ENCODE data around the gene SRCAP. TPM values are rescaled to one million over a fixed set of nuclear protein-coding genes. Genes with fewer than 3 reads are reported as not detected.
A peak's percentile ranks its signal among the peaks of the same experiment; 100 is the strongest.
"Not testable (repeated sequence)": the region's sequence is repeated elsewhere in the genome, so short reads cannot be mapped to it uniquely, and the experiment has no call there.

The SRCAP gene
- total RNA-seq, 1 experiment from 2014 or later = 11.4 TPM

DNA sequence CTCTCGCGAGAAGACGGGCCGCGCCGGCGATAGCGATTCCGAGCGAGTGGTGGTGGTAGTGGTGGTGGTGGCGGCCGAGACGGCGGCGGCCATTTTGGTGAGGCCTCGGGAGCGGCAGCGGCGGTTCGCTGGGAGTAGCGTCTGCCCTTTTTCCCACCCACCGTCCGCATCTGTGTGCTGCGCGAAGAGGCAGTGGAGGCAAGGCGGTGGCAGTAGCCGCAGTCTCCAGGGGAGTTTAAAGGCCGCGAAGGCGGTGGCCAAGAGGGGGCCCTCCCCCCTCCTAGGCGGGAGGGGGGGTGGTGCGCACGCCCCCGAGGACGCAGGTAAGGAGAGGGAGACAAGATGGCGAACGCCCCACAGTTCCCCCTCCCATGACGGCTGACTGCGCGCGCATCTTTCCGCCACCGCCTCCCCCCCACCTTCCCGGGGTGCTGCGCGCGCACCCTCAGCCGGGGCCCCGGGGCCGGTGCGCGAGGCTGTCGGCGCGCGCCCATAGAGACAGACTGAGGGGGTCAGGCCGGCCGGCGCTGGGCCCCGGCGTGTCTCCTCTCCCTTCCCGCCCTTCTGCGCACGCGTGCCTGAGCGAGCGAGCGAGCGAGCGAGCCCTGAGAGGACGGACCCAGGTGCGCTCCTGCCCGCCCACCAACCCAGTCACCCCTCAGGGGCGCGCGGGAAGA, 694 bp upstream of the SRCAP start:
- DNase-seq (ENCODE audit: low spot score) = peak; percentile 96

GRCh38 chr16:30699615-30700099, 686 bp downstream of the SRCAP start:
- DNase-seq (ENCODE audit: low spot score) = no peak

GRCh38 chr16:30700491-30700890, 1.5 kb downstream of the SRCAP start:
- DNase-seq (ENCODE audit: low spot score) = no peak

- no peak for DNase-seq (ENCODE audit: low spot score)
Measured at GRCh38 chr16:30700971-30701370, 2.0 kb downstream of the SRCAP start.

- DNase-seq (ENCODE audit: low spot score) = not testable (repeated sequence)
Measured at GRCh38 chr16:30703071-30703470, 4.1 kb downstream of the SRCAP start.

GRCh38 chr16:30703971-30704370, 5.0 kb downstream of the SRCAP start:
- no peak for DNase-seq (ENCODE audit: low spot score)

DNA sequence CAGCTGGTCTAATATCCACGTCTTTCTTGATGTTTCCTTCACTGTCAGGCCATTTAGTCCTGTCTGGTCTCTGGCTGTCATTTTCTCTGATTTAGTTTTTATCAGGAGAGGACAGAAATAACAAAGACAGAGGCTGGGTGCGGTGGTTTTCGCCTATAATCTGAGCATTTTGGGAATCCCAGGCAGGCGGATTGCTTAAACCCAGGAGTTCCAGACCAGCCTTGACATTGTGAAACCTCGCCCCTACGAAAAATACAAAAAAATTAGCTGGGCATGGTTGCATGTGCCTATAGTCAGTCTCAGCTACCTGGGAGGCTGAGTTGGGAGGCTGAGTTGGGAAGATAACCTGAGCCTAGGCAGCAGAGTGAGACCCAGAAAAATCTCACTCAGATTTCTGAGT, 7.1 kb downstream of the SRCAP start:
- DNase-seq (ENCODE audit: low spot score) = no peak

- DNase-seq (ENCODE audit: low spot score) = peak; percentile 40
Measured at GRCh38 chr16:30710971-30711370, 12.0 kb downstream of the SRCAP start.

- no peak for DNase-seq (ENCODE audit: low spot score)
Measured at GRCh38 chr16:30711712-30712111, 12.7 kb downstream of the SRCAP start.

- DNase-seq (ENCODE audit: low spot score) = peak; percentile 78
Measured at GRCh38 chr16:30715750-30716445, 16.9 kb downstream of the SRCAP start.

- no peak for DNase-seq (ENCODE audit: low spot score)
Measured at GRCh38 chr16:30720086-30720485, 21.1 kb downstream of the SRCAP start.

- no peak for DNase-seq (ENCODE audit: low spot score)
Measured at GRCh38 chr16:30720694-30721093, 21.7 kb downstream of the SRCAP start.

DNA sequence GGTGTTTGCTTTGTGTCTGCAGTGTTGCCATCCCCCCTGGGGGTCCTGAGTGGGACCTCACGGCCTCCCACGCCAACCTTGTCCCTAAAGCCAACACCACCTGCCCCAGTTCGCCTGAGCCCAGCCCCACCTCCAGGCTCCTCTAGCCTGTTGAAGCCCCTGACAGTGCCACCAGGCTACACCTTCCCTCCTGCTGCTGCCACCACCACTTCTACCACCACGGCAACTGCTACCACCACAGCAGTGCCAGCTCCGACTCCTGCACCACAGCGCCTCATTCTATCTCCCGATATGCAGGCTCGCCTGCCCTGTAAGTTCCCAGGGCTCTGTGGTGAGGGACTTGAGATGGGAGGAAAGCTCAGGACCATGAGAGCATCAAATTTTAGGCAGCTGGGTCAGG, 22.2 kb downstream of the SRCAP start:
- DNase-seq (ENCODE audit: low spot score) = no peak

DNA sequence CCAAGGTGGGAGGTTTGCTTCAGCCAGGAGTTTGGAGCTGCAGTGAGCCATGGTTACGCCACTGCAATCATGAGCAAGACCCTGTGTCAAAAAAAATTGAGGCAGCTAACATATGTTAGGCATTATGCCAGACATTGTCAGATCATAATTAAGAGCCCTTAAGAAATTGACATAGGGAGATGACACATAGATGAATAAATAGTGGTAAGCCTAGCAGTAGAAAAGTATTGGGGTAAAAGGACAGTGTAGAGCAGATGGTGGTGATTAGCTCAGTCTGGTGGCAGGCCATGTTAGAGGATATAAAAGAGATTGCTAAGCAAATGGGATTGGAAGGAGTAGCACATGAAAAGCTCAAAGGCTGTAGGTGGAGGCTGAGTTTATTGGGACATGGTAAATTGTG, 22.6 kb downstream of the SRCAP start:
- DNase-seq (ENCODE audit: low spot score) = no peak

DNA sequence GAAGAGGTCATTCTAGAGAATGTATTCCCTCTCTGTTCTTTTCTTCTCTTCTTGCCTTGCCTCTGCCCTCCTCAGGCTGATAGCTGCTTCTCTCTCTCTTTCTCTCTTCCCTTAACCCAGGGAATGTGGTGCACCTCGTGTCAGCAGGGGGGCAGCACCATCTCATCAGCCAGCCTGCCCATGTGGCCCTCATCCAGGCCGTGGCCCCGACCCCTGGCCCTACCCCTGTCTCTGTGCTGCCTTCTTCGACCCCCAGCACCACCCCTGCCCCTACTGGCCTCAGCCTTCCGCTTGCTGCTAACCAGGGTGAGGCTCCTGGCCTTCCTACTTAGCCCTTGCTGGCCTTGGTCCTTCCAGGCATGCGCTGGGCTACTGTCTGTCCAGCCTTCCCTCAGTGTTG, 23.5 kb downstream of the SRCAP start:
- no peak for DNase-seq (ENCODE audit: low spot score)

DNA sequence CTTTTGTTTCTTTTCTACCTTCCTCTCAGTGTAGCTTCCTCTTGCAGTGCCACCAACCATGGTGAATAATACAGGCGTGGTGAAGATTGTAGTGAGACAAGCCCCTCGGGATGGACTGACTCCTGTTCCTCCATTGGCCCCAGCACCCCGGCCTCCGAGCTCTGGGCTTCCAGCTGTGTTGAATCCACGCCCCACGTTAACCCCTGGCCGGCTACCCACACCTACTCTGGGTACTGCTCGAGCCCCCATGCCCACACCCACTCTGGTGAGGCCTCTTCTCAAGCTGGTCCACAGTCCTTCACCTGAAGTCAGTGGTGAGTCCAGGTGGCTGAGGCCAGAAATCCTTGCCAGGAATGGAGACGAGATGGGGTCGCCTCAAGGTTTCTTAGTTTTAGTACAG, 23.9 kb downstream of the SRCAP start:
- DNase-seq (ENCODE audit: low spot score) = no peak

GRCh38 chr16:30723725-30724355, 24.9 kb downstream of the SRCAP start:
- no peak for DNase-seq (ENCODE audit: low spot score)

GRCh38 chr16:30724641-30725417, 25.9 kb downstream of the SRCAP start:
- DNase-seq (ENCODE audit: low spot score) = no peak

DNA sequence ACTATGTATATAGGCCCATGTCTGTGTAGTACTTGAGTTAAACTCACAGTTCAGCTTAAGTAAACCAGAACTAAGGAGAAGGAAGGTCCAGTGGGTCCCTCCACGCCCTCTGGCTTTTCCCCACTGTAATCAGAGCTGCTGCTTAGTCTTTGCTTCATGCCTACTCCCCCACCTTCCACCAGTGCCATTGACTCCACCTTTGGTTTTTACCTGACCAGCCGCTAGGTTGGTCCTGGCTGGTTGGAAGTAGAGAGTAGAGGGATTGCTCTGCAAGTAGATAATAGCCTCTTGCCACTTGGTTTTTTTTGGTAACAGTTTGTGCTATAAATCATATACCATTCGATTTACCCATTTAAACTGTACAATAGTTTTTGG, 26.4 kb downstream of the SRCAP start:
- DNase-seq (ENCODE audit: low spot score) = no peak

DNA sequence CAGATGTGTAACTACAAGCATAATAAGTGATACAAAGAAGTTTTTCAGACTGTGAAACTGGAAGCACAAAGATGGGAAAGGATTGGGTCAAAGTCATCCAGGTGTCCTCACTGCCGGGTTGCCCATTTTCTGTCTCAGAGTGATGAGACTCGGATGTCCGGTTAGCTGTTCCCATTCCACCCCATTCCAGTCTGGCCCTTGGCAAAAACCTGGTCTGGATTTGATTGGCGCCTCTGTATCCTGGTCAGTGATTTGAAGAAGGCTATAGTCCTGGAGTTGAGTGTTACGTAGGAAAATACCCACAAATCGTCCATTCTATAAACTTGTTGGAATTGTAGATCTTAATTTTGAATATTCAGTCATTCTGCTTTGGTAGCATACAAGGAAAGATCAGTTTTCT, 29.4 kb downstream of the SRCAP start:
- DNase-seq (ENCODE audit: low spot score) = no peak

GRCh38 chr16:30728899-30729672, 30.1 kb downstream of the SRCAP start:
- no peak for DNase-seq (ENCODE audit: low spot score)

Measured in A172 (cell line).